Muscle layer of duodenum (tissue), 2 donors: Measurements from ENCODE around the gene PCDHGA9.
A peak's percentile ranks its signal among the peaks of the same experiment; 100 is the strongest.
"Not testable (repeated sequence)": the region's sequence is repeated elsewhere in the genome, so short reads cannot be mapped to it uniquely, and the experiment has no call there.

Source experiments
- H3K27ac ChIP-seq: one replicate; pipeline ENCODE4 v1.7.0; 2013; ENCODE audit warnings: mild to moderate bottlenecking, low read length
- H3K27me3 ChIP-seq: one replicate; pipeline ENCODE4 v1.7.0; 2013; ENCODE audit warnings: low read depth, mild to moderate bottlenecking, control low read depth, low read length
- H3K36me3 ChIP-seq, 2 donors: one replicate each; pipeline ENCODE4 v1.7.0; 2013; ENCODE audit warnings: low read length in 2 of 2, control low read depth in 1 of 2, mild to moderate bottlenecking in 1 of 2; ENCODE audit not compliant: insufficient read depth in 2 of 2, control insufficient read depth in 1 of 2
- H3K4me1 ChIP-seq, 2 donors: one replicate each; pipeline ENCODE4 v1.7.0; 2013; ENCODE audit warnings: low read length in 2 of 2, mild to moderate bottlenecking in 2 of 2, control low read depth in 1 of 2, moderate library complexity in 1 of 2; ENCODE audit not compliant: insufficient read depth in 2 of 2, control insufficient read depth in 1 of 2
- H3K4me3 ChIP-seq, 2 donors: one replicate each; pipeline ENCODE4 v1.7.0; 2013; ENCODE audit warnings: low read length in 2 of 2, low read depth in 1 of 2, mild to moderate bottlenecking in 1 of 2
- H3K9me3 ChIP-seq, 2 donors: one replicate each; pipeline ENCODE4 v1.7.0; 2013; ENCODE audit warnings: low read length in 2 of 2, control low read depth in 1 of 2, mild to moderate bottlenecking in 1 of 2; ENCODE audit not compliant: control insufficient read depth in 1 of 2
- donor health status: healthy.

PCDHGA9 gene

DNA sequence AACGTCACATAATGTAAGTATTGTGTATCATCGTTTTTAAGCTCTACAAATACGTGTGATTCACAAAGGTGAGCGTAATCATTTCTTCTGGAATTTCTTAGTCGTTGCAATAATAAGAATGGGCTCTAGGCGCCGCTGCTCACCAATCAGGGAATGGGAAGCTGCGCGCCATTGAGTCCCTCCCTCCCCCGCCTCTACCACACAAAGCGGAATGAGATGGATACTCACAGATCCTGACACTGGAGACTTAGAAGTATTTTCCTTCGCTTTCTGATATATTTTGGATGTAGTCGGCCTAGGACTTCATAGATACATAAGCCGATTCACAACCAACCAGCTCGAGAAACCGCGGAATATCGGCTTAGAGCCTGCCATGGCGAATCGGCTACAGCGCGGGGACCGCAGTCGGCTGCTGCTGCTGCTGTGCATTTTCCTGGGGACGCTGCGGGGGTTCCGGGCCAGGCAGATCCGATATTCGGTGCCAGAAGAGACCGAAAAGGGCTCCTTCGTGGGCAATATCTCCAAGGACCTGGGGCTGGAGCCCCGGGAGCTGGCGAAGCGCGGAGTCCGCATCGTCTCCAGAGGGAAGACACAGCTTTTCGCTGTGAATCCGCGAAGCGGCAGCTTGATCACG is 18.4 kb downstream of the PCDHGA9 start, which contains the start of gene PCDHGA11:
TSS of gene PCDHGA11 (plus strand) at position 197 of the 634 bp plus-strand sequence. CDS start at position 374, 177 bp downstream.
- H3K4me3 ChIP-seq = peak within 1 kb of the TSS; percentile 44 to 66
- no peak within 1 kb of the TSS for H3K27ac ChIP-seq
- peaks cover 71 to 89% of the 10 kb centered on the region in 2 donors for H3K9me3 ChIP-seq
- H3K4me1 ChIP-seq = peaks cover 0 to 20% of the 10 kb centered on the region in 2 donors
- H3K36me3 ChIP-seq = peaks cover 0 to 12% of the 10 kb centered on the region in 2 donors
- H3K27me3 ChIP-seq = no peaks in the 10 kb centered on the region

DNA sequence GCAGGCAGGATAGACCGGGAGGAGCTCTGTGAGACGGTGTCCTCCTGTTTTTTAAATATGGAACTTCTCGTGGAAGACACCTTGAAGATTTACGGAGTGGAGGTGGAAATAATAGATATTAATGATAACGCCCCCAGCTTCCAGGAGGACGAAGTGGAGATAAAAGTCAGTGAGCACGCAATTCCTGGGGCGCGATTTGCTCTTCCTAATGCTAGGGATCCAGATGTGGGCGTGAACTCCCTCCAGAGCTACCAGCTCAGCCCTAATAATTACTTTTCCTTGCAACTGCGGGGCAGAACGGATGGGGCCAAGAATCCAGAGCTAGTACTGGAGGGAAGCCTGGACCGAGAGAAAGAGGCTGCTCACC is 18.9 kb downstream of the PCDHGA9 start:
- Histone ChIP-seq H3K9me3 (peaks cover 71 to 91% of the 10 kb centered on the region in 2 donors), H3K4me3 (peak overlapping the region; percentile 44 to 66), H3K4me1 (peaks cover 0 to 20% of the 10 kb centered on the region in 2 donors), H3K27ac (no peak overlapping the region), H3K36me3 (peaks cover 0 to 17% of the 10 kb centered on the region in 2 donors), H3K27me3 (no peaks in the 10 kb centered on the region)

DNA sequence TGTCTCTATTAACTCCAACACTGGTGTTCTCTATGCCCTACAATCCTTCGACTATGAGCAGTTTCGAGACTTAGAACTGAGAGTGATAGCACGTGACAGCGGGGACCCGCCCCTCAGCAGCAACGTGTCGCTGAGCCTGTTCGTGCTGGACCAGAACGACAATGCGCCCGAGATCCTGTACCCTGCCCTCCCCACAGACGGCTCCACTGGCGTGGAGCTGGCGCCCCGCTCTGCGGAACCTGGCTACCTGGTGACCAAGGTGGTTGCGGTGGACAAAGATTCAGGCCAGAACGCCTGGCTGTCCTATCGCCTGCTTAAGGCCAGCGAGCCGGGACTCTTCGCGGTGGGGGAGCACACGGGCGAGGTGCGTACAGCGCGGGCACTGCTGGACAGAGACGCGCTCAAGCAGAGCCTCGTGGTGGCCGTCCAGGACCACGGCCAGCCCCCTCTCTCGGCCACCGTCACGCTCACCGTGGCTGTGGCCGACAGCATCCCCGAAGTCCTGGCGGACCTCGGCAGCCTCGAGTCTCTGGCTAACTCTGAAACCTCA is 20.2 kb downstream of the PCDHGA9 start:
- Histone ChIP-seq H3K27ac (no peak overlapping the region), H3K4me1 (peaks cover 0 to 20% of the 10 kb centered on the region in 2 donors), H3K9me3 (peaks cover 83 to 97% of the 10 kb centered on the region in 2 donors), H3K36me3 (peaks cover 0 to 17% of the 10 kb centered on the region in 2 donors), H3K4me3 (peak overlapping the region in 1 of 2 donors; percentile 66), H3K27me3 (no peaks in the 10 kb centered on the region)

DNA sequence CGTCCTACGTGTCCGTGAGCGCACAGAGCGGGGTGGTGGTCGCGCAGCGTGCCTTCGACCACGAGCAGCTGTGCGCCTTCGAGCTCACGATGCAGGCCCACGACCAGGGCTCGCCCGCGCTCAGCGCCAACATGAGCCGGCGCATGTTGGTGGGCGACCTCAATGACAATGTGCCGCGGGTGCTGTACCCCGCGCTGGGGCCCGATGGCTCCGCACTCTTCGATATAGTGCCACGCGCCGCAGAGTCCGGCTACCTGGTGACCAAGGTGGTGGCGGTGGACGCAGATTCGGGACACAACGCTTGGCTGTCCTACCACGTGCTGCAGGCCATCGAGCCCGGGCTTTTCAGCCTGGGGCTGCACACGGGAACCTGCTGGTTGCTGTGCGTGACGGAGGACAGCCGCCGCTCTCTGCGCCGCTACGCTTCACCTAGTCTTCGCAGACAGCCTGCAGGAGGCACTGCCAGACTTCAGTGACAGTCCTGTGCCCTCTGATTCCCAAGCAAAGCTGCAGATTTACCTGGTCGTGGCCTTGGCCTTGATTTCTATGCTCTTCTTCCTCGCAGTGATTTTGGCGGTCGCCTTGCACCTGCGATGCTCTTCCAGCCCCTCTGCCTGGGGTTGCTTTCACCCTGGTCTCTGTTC is 25.3 kb downstream of the PCDHGA9 start:
- Histone ChIP-seq H3K4me1 (no peaks in the 10 kb centered on the region), H3K9me3 (peaks cover 70 to 91% of the 10 kb centered on the region in 2 donors), H3K27ac (no peak overlapping the region), H3K4me3 (peak overlapping the region; percentile 2 to 56), H3K27me3 (no peaks in the 10 kb centered on the region), H3K36me3 (peaks cover 0 to 11% of the 10 kb centered on the region in 2 donors)

DNA sequence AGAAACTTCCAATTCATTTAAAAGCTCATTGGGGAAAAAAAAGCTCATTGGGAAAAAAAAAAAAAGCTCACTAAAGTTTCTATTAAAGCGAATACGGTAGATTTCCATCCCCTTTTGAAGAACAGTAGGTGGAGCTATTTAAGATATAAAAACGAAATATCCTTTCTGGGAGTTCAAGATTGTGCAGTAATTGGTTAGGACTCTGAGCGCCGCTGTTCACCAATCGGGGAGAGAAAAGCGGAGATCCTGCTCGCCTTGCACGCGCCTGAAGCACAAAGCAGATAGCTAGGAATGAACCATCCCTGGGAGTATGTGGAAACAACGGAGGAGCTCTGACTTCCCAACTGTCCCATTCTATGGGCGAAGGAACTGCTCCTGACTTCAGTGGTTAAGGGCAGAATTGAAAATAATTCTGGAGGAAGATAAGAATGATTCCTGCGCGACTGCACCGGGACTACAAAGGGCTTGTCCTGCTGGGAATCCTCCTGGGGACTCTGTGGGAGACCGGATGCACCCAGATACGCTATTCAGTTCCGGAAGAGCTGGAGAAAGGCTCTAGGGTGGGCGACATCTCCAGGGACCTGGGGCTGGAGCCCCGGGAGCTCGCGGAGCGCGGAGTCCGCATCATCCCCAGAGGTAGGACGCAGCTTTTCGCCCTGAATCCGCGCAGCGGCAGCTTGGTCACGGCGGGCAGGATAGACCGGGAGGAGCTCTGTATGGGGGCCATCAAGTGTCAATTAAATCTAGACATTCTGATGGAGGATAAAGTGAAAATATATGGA is 27.9 kb downstream of the PCDHGA9 start, which contains the start of gene PCDHGA12:
TSS of gene PCDHGA12 (plus strand) at position 176 of the 782 bp plus-strand sequence. CDS start at position 429, 253 bp downstream.
- Histone ChIP-seq H3K27me3 (no peaks in the 10 kb centered on the region), H3K4me3 (peak within 1 kb of the TSS; percentile 39 to 66)

DNA sequence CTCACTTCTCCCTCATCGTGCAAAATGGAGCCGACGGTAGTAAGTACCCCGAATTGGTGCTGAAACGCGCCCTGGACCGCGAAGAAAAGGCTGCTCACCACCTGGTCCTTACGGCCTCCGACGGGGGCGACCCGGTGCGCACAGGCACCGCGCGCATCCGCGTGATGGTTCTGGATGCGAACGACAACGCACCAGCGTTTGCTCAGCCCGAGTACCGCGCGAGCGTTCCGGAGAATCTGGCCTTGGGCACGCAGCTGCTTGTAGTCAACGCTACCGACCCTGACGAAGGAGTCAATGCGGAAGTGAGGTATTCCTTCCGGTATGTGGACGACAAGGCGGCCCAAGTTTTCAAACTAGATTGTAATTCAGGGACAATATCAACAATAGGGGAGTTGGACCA is 28.7 kb downstream of the PCDHGA9 start:
- H3K27me3 ChIP-seq = no peaks in the 10 kb centered on the region
- H3K9me3 ChIP-seq = peaks cover 54 to 70% of the 10 kb centered on the region in 2 donors

More for the DNA sequence above, 27.9 kb downstream of the PCDHGA9 start, which contains the start of gene PCDHGA12:
- H3K4me1 ChIP-seq = no peaks in the 10 kb centered on the region
- H3K27ac ChIP-seq = no peak within 1 kb of the TSS
- H3K9me3 ChIP-seq = peaks cover 56 to 77% of the 10 kb centered on the region in 2 donors
- peaks cover 0 to 13% of the 10 kb centered on the region in 2 donors for H3K36me3 ChIP-seq

DNA sequence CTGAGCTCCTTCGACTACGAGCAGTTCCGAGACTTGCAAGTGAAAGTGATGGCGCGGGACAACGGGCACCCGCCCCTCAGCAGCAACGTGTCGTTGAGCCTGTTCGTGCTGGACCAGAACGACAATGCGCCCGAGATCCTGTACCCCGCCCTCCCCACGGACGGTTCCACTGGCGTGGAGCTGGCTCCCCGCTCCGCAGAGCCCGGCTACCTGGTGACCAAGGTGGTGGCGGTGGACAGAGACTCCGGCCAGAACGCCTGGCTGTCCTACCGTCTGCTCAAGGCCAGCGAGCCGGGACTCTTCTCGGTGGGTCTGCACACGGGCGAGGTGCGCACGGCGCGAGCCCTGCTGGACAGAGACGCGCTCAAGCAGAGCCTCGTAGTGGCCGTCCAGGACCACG is 29.7 kb downstream of the PCDHGA9 start:
- Histone ChIP-seq H3K4me3 (peak overlapping the region; percentile 39 to 66), H3K9me3 (peaks cover 53 to 69% of the 10 kb centered on the region in 2 donors)
- H3K4me1 ChIP-seq, H3K27me3 ChIP-seq, H3K36me3 ChIP-seq, H3K27ac ChIP-seq: not testable (repeated sequence)

More for the DNA sequence above, 28.7 kb downstream of the PCDHGA9 start:
- Histone ChIP-seq H3K4me3 (peak overlapping the region; percentile 39 to 66), H3K36me3 (peaks cover 0 to 5% of the 10 kb centered on the region in 2 donors), H3K27ac (no peak overlapping the region), H3K4me1 (no peaks in the 10 kb centered on the region)

DNA sequence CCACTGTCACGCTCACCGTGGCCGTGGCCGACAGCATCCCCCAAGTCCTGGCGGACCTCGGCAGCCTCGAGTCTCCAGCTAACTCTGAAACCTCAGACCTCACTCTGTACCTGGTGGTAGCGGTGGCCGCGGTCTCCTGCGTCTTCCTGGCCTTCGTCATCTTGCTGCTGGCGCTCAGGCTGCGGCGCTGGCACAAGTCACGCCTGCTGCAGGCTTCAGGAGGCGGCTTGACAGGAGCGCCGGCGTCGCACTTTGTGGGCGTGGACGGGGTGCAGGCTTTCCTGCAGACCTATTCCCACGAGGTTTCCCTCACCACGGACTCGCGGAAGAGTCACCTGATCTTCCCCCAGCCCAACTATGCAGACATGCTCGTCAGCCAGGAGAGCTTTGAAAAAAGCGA is 30.1 kb downstream of the PCDHGA9 start:
- not testable (repeated sequence) for H3K36me3 ChIP-seq, H3K4me1 ChIP-seq, H3K27me3 ChIP-seq, H3K27ac ChIP-seq
- Histone ChIP-seq H3K4me3 (peak overlapping the region in 1 of 2 donors; percentile 66), H3K9me3 (peaks cover 49 to 68% of the 10 kb centered on the region in 2 donors)

DNA sequence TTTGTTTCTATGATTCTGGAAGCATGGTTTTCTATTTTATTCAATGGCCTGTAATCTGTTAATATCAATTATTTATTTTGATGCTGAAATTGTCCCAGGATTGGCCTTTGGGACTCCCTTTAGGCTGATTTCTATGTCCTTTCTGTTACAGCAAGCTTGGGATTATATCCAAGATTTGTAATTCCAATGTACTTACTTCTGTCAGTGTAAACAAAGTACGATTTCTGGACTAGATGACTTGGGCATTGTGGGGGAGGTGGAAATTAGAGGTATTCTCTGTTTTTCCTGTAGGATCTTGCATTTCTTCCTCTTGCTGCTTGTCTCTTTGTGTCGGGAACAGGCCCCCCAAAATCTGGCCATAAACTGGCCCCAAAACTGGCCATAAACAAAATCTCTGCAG is 31.4 kb downstream of the PCDHGA9 start:
- Histone ChIP-seq H3K27me3 (no peaks in the 10 kb centered on the region), H3K9me3 (peaks cover 41 to 58% of the 10 kb centered on the region in 2 donors), H3K27ac (no peak overlapping the region), H3K4me3 (peak overlapping the region in 1 of 2 donors; percentile 48), H3K4me1 (no peaks in the 10 kb centered on the region), H3K36me3 (peaks cover 0 to 7% of the 10 kb centered on the region in 2 donors)

DNA sequence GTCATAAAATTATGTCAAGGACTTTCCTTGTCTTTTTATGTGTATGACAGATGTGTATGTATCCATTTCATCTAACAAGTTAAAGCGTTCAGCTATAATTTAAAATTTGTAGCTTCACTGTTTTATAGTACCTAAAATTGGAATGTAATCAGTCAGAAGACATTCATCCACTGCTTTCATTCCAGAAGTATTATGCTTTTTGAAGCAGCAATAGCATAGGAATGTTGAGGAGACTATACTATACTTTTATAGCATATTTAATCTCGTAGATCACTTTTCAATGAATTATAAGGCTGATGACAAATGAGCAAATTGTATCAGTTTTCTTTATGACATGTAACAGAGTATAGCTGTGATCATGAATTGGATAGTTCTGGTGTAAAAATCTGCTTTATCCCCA is 34.6 kb downstream of the PCDHGA9 start:
- no peak overlapping the region for H3K27ac ChIP-seq
- no peaks in the 10 kb centered on the region for H3K27me3 ChIP-seq
- H3K9me3 ChIP-seq = peaks cover 28 to 64% of the 10 kb centered on the region in 2 donors
- peaks cover 0 to 7% of the 10 kb centered on the region in 2 donors for H3K36me3 ChIP-seq
- H3K4me1 ChIP-seq = no peaks in the 10 kb centered on the region
- H3K4me3 ChIP-seq = peak overlapping the region in 1 of 2 donors; percentile 32
